MM.1S (cell line): Measurements from ENCODE around the gene ADCY2.

Source experiments
- EZH2 ChIP-seq: fragments of 300-600 bp; sonication (generic); optimal IDR thresholded peaks from 2 replicates; pipeline ENCODE3; 2017; ENCODE audit warnings: low read depth, mild to moderate bottlenecking, antibody characterized with exemption, low read length, mixed read lengths
- TF ChIP-seq, protein P1 (sequence below): fragments of 300-600 bp; sonication (generic); IDR thresholded peaks from 2 replicates; pipeline ENCODE4 v1.5.1; 2016; ENCODE audit warnings: antibody characterized with exemption, low read length, mixed read lengths

DNA sequence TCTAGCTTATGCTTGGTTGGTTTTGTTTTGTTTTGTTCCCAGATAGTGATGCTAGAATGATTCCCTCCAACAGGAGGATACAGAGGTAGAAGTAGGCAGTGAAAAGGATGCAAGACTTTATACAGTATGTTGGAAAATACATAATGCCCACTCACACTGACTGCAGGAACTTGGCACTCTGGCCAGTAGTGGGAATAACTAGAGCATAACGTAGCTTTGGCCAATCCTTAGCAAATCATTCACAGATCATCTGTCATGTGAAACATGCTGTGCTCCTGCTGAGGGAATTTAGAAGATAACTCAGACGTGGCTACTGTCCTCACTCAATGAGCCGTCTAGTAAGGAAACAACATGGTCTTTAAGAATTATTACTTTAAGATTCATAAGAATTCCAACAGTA lies 441.5 kb downstream of the ADCY2 start:
- TF ChIP-seq, protein P1, sequence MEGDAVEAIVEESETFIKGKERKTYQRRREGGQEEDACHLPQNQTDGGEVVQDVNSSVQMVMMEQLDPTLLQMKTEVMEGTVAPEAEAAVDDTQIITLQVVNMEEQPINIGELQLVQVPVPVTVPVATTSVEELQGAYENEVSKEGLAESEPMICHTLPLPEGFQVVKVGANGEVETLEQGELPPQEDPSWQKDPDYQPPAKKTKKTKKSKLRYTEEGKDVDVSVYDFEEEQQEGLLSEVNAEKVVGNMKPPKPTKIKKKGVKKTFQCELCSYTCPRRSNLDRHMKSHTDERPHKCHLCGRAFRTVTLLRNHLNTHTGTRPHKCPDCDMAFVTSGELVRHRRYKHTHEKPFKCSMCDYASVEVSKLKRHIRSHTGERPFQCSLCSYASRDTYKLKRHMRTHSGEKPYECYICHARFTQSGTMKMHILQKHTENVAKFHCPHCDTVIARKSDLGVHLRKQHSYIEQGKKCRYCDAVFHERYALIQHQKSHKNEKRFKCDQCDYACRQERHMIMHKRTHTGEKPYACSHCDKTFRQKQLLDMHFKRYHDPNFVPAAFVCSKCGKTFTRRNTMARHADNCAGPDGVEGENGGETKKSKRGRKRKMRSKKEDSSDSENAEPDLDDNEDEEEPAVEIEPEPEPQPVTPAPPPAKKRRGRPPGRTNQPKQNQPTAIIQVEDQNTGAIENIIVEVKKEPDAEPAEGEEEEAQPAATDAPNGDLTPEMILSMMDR: no peak
- TF ChIP-seq EZH2: no peak
